Nucleus accumbens (tissue), 56 donors: ENCODE measurements around the gene CCM2.

Experiments used
- DNase-seq, 56 donors: peaks; one replicate each; lab custom pipeline; 2025; lab: John Stamatoyannopoulos, UW

The CCM2 gene

GRCh38 chr7:45057878-45058277 lies 57.9 kb downstream of the CCM2 start:
- DNase-seq: no peak

- no peak for DNase-seq
Measured at GRCh38 chr7:45060295-45060694, 60.3 kb downstream of the CCM2 start.

GRCh38 chr7:45061352-45061751 lies 61.4 kb downstream of the CCM2 start:
- DNase-seq: no peak

- DNase-seq: no peak
Measured at GRCh38 chr7:45061806-45062425, 61.9 kb downstream of the CCM2 start.

- DNase-seq: no peak
Measured at GRCh38 chr7:45064047-45064725, 64.2 kb downstream of the CCM2 start.

- peak in 1 of 56 donors; percentile 25 for DNase-seq
Measured at GRCh38 chr7:45065031-45065995, 65.3 kb downstream of the CCM2 start.

- DNase-seq: no peak
Measured at GRCh38 chr7:45066409-45066808, 66.4 kb downstream of the CCM2 start.

- no peak for DNase-seq
Measured at GRCh38 chr7:45067582-45067981, 67.6 kb downstream of the CCM2 start.

- no peak for DNase-seq
Measured at GRCh38 chr7:45068236-45069023, 68.4 kb downstream of the CCM2 start.

- DNase-seq: no peak
Measured at GRCh38 chr7:45069444-45070253, 69.6 kb downstream of the CCM2 start.

- no peak for DNase-seq
Measured at GRCh38 chr7:45070254-45070642, 70.2 kb downstream of the CCM2 start.

- DNase-seq: no peak
Measured at GRCh38 chr7:45071528-45071927, 71.5 kb downstream of the CCM2 start.

GRCh38 chr7:45072131-45073030 lies 72.4 kb downstream of the CCM2 start:
- DNase-seq: no peak

- DNase-seq: peak in 4 of 56 donors; percentile 21 to 51 (median 28)
Measured at GRCh38 chr7:45073031-45073785, 73.2 kb downstream of the CCM2 start.

- peak in 8 of 56 donors; percentile 21 to 59 (median 34) for DNase-seq
Measured at GRCh38 chr7:45073786-45074527, 74.0 kb downstream of the CCM2 start.

- DNase-seq: no peak
Measured at GRCh38 chr7:45074528-45075354, 74.7 kb downstream of the CCM2 start.
